Skin of body (tissue), 2 donors: Measurements from ENCODE around the gene ZNF253. TPM values are rescaled to one million over a fixed set of nuclear protein-coding genes. Genes with fewer than 3 reads are reported as not detected.
A peak's percentile ranks its signal among the peaks of the same experiment; 100 is the strongest.
"Not testable (repeated sequence)": the region's sequence is repeated elsewhere in the genome, so short reads cannot be mapped to it uniquely, and the experiment has no call there.

Experiments used
- DNase-seq: peaks from one replicate; lab custom pipeline; 2025; lab: John Stamatoyannopoulos, UW
- total RNA-seq: library from RNA; depleted of rRNA; stranded (reverse); fragments of >200 nt; gene quantifications from one replicate; pipeline ENCODE4 v1.2.3, GENCODE V29; 2014

ZNF253 gene
- total RNA-seq, 1 donor from 2014 or later, result 9.5 TPM

GRCh38 chr19:19892055-19892941, 26.6 kb downstream of the ZNF253 start:
- DNase-seq, result not testable (repeated sequence)

DNA sequence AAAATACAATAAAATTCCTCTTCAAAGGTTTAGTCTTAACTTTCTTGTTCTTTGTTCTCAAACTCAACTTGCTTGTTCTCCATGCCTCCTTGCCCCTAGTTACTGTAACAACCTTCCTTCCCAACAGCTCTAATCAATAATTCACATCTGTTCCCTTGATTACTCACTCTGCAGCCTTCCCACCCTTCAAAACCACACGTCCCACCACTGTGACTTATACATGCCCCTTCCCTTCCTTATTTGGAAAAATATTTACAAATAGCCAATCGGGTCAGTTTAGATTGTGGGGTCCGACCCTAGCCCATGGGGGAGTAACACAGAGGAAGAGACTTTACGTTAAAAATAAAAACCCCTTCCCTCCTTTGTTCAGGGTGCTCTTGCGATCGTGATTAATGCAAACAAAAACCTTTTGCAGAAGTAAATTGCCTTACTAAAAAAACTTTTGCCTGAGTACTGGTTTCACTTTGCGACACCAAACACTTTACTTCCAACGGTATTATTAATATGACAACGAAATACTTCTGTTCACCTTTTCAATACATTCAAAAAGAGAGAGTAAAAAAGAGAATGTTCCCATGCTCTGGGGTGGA, 34.6 kb downstream of the ZNF253 start:
- peak; percentile 76 for DNase-seq

DNA sequence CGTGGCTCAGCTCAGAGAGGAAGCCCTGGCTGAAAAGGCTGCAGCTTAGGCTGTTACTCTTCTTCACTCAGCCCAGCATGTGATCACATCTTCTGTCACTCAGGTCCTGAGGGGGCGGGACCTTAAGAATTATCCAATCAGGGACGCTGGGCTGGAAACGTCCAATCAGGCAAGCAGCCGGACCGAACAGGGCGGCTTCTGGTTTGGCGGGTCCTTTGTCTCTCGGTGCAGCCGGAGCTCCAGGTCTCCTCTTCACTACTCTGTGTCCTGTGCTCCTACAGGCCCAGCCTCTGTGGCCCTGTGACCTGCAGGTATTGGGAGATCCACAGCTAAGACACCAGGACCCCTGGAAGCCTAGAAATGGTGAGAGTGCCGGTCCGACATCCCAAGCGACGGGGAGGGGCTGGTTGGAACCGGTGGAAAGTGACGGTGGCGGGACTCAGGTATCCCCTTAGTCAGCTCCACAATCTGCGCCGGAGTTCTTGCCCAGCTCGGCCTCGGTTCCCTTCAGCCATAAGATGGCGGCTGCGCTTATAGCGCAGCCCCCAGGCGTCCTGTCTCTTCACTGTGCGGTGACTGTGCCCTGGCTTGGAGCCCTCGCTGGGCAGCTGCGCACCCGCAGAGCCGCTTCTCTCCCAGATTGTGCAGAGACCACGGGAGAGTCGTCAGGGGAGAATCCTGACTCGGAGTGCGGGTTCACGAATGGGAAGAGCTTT, 35.2 kb downstream of the ZNF253 start, which contains the start of gene ZNF93:
TSS of gene ZNF93 (plus strand) at position 218 of the 716 bp plus-strand sequence. CDS start at position 361, 143 bp downstream.
- DNase-seq, result peak; percentile 98

- DNase-seq, result not testable (repeated sequence)
Measured at GRCh38 chr19:19907551-19907950, 41.9 kb downstream of the ZNF253 start.

DNA sequence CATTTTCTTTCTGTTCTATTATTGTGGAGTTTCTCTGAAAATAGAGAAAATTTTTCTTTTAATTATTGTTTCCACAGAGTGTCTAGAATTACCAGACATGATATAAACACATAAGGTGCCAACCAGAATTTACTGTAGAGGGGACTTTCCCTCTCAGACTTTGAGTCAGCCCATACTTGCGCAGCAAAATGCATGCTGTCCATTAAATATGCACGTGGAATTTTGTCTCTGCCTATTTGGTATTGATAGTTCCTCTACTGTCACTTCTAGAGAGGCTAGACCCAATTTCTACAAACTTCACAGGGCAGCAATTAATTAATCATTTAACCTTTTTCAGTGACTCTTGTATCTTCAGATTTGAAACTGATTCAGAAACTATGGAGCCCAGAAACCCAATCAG, 44.0 kb downstream of the ZNF253 start:
- no peak for DNase-seq

DNA sequence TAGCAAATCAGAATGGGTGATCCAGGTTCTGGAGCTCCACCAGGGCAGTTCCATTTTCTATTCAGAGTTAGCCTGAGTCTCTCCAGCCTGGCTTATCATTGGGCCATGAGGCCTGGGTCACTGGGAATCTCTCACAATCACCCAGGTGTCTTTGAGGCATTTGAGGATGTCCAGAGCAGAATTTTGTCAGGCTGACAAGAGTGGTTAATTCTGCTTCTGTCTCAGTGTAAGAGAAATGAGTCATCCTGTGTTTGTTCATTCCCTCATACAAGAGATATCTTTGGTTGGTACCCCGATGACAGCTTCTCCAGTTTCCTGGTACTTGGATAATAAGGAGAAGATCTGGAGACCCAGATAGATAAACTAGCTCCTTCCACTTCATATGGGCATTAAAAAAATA, 45.5 kb downstream of the ZNF253 start:
- DNase-seq, result no peak

- DNase-seq, result no peak
Measured at GRCh38 chr19:19914596-19914995, 48.9 kb downstream of the ZNF253 start.

GRCh38 chr19:19930417-19930816, 64.7 kb downstream of the ZNF253 start:
- DNase-seq, result not testable (repeated sequence)

- DNase-seq, result not testable (repeated sequence)
Measured at GRCh38 chr19:19933432-19934314, 68.0 kb downstream of the ZNF253 start.

GRCh38 chr19:19937403-19937802, 71.7 kb downstream of the ZNF253 start:
- DNase-seq, result no peak

GRCh38 chr19:19938449-19938848, 72.8 kb downstream of the ZNF253 start:
- DNase-seq, result no peak

- DNase-seq, result no peak
Measured at GRCh38 chr19:19943848-19944582, 78.3 kb downstream of the ZNF253 start.

Other genes starting within 250 kb of the ZNF253 start
- gene PBX4, start 247.2 kb upstream of the ZNF253 start, total RNA-seq, result 5.0 TPM
- 4.9 TPM for gene LPAR2, start 237.7 kb upstream of the ZNF253 start, total RNA-seq
- 7.2 TPM for gene GMIP, start 222.2 kb upstream of the ZNF253 start, total RNA-seq
- 18.9 TPM for gene ATP13A1, start 202.2 kb upstream of the ZNF253 start, total RNA-seq
- gene ZNF101, start 197.0 kb upstream of the ZNF253 start, total RNA-seq, result 5.7 TPM
- gene ZNF14, start 132.8 kb upstream of the ZNF253 start, total RNA-seq, result 13.8 TPM
- 29.6 TPM for gene ZNF506, start 44.1 kb upstream of the ZNF253 start, total RNA-seq
- gene ZNF93, start 35.1 kb downstream of the ZNF253 start, total RNA-seq, result 11.8 TPM
- 7.0 TPM for gene ZNF682, start 173.6 kb downstream of the ZNF253 start, total RNA-seq
- 7.5 TPM for gene ZNF90, start 212.1 kb downstream of the ZNF253 start, total RNA-seq